Measurements from ENCODE around the gene EPB41L2. TPM values are rescaled to one million over a fixed set of nuclear protein-coding genes. Genes with fewer than 3 reads are reported as not detected.
"Not testable (repeated sequence)": the region's sequence is repeated elsewhere in the genome, so short reads cannot be mapped to it uniquely, and the experiment has no call there.

Gene EPB41L2
- total RNA-seq, 1 donor from 2014 or later: 3.2 TPM

DNA sequence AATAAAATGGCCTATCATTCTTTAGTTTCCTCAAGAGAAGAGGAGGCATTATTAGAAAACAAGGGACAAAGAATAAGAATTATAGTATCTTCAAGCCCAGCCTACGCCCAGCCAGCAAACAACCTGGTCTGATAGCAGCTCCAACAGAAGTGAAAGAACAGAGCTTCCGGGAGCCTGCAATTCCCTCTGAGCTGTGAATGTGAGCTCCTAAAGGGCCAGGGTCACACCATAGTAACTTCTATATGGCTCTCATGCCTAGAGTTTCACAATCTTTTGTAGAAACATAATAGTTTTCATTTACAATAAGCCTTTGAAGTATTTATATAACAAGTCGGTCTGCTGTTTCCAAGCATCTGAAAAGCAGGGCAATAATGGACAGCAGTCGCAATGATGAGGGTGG lies 119.3 kb downstream of the EPB41L2 start:
- FAIRE-seq: no peak
- TF ChIP-seq, protein P1, sequence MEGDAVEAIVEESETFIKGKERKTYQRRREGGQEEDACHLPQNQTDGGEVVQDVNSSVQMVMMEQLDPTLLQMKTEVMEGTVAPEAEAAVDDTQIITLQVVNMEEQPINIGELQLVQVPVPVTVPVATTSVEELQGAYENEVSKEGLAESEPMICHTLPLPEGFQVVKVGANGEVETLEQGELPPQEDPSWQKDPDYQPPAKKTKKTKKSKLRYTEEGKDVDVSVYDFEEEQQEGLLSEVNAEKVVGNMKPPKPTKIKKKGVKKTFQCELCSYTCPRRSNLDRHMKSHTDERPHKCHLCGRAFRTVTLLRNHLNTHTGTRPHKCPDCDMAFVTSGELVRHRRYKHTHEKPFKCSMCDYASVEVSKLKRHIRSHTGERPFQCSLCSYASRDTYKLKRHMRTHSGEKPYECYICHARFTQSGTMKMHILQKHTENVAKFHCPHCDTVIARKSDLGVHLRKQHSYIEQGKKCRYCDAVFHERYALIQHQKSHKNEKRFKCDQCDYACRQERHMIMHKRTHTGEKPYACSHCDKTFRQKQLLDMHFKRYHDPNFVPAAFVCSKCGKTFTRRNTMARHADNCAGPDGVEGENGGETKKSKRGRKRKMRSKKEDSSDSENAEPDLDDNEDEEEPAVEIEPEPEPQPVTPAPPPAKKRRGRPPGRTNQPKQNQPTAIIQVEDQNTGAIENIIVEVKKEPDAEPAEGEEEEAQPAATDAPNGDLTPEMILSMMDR (IDR thresholded peaks at IDR 0.05; ENCODE audit: insufficient read depth, low read length, severe bottlenecking): no peak
- no peak for DNase-seq (ENCODE audit: low read depth)
- H3K4me3 ChIP-seq (ENCODE audit: low read depth, low read length): no peak overlapping the region
- no peaks in the 10 kb centered on the region for H3K27me3 ChIP-seq (ENCODE audit: control insufficient read depth, insufficient read depth, low read length)
- H3K36me3 ChIP-seq (ENCODE audit: control insufficient read depth, insufficient read depth, low read length): no peaks in the 10 kb centered on the region

DNA sequence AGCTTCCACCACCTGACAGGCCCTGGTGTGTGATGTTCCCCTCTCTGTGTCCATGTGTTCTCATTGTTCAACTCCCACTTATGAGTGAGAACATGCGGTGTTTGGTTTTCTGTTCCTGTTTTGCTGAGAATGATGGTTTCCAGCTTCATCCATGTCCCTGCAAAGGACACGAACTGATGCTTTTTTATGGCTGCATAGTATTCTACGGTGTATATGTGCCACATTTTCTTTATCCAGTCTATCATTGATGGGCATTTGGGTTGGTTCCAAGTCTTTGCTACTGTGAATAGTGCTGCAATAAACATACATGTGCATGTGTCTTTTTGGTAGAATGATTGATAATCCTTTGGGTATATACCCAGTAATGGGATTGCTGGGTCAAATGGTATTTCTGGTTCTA lies 120.3 kb downstream of the EPB41L2 start:
- DNase-seq (ENCODE audit: low read depth); H3K27me3 ChIP-seq (ENCODE audit: control insufficient read depth, insufficient read depth, low read length); H3K36me3 ChIP-seq (ENCODE audit: control insufficient read depth, insufficient read depth, low read length); H3K4me3 ChIP-seq (ENCODE audit: low read depth, low read length); FAIRE-seq: not testable (repeated sequence)

DNA sequence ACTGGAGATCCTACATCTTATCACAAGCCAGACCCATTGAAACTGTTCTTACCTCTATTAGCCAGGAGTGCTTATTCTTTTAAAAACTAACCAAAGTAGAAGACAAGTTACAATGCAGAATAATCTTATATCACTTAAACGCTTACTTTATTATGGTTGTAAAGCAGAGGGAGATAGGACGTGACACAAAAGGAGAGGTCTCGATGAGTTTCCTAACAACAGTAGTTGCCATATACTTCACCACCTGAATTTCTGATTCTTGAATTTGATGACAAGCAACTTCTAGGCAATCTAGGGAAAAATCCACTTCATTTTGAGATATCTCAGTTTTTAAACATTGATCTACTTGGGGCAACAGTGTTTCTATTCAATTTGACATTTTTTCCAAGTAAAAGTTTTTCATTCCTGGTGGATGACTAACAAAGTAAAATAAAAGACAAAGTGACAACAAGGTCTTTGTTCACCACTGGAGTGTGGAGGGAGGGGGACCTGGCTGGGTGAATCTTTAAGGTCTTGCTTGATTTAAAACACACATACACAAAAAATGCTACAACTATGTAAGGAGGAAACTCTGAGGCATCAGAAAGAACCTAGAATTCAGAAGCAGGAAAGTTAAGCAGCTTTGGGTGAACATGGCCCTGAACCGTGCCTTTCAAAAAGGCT lies 125.0 kb downstream of the EPB41L2 start:
- TF ChIP-seq, protein P1 (IDR thresholded peaks at IDR 0.05; ENCODE audit: insufficient read depth, low read length, severe bottlenecking): no peak
- H3K27me3 ChIP-seq (ENCODE audit: control insufficient read depth, insufficient read depth, low read length): no peaks in the 10 kb centered on the region
- H3K4me3 ChIP-seq (ENCODE audit: low read depth, low read length): no peak overlapping the region
- DNase-seq (ENCODE audit: low read depth) (no peak), FAIRE-seq (no peak)
- no peaks in the 10 kb centered on the region for H3K36me3 ChIP-seq (ENCODE audit: control insufficient read depth, insufficient read depth, low read length)

DNA sequence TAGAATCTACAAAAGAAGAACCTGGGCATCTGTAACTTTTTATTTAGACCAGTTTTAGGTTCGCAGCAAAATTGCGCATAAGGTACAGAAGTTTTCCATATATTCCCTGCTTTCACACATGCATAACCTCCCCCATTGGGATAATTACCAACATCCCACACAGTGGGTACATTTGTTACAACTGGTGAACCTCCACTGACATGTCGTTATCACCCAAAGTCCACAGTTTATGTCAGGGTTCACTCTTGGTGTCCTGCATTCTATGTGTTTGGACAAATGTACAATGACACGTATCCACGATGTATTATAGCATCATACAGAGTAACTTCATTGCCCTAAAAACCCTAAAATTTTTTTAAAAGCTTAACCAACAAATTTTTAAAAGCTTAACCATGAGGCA lies 126.1 kb downstream of the EPB41L2 start:
- DNase-seq (ENCODE audit: low read depth) (no peak), FAIRE-seq (no peak)
- TF ChIP-seq, protein P1 (IDR thresholded peaks at IDR 0.05; ENCODE audit: insufficient read depth, low read length, severe bottlenecking): no peak
- Histone ChIP-seq H3K27me3 (ENCODE audit: control insufficient read depth, insufficient read depth, low read length) (no peaks in the 10 kb centered on the region), H3K4me3 (ENCODE audit: low read depth, low read length) (no peak overlapping the region), H3K36me3 (ENCODE audit: control insufficient read depth, insufficient read depth, low read length) (no peaks in the 10 kb centered on the region)

DNA sequence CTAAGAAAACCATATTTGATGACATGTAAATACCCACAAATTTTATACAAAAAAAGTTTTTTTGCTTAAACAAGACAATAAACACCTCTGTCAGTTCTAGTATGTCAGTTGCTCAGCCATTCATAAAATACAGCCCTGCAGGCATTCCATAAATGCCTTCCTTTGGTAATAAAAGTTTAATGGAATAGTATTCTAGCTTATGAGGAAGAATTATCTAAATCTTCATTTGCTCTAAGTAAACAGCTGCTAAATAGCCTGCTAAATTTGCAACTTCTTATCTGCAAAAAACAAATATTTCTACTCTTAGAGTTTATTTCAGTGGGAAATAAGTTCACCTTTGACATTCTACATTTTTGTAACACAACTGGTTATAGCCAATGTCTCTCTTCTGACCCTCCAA lies 127.1 kb downstream of the EPB41L2 start:
- Histone ChIP-seq H3K4me3 (ENCODE audit: low read depth, low read length) (no peak overlapping the region), H3K27me3 (ENCODE audit: control insufficient read depth, insufficient read depth, low read length) (no peaks in the 10 kb centered on the region), H3K36me3 (ENCODE audit: control insufficient read depth, insufficient read depth, low read length) (no peaks in the 10 kb centered on the region)
- TF ChIP-seq, protein P1 (IDR thresholded peaks at IDR 0.05; ENCODE audit: insufficient read depth, low read length, severe bottlenecking): no peak
- no peak for DNase-seq (ENCODE audit: low read depth)
- FAIRE-seq: no peak

DNA sequence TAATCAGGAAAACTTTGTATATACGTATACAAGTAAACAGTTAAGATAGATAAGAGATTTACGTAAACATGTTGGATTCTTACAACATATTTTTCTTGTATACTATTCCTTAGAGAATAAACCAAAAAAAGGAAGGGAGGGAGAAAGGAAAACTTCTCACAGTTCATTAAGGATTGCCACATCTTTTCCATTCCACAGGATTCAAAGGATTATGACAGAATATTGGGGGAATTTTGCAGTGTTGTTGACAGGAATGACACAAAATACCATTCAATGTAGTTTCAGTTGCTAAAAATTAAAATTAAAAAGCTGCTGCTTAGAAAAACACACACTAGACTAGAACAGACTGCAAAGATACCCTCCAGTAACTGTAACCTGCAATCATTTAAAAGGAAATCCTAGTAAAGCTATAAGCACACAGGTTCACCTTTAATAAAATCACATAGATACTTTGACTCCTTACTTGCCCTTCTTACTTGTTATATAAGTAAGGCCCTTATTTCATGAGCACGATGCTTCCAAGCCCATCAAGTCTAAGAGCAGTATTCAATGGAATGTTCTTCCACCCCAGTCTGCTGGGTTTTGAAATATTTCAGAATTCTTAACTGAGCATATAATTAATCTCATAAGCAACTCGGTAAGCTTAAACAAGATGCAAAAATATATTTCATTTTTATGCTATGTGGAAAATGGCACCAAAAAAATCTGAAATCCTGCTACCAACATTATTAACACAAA lies 128.0 kb downstream of the EPB41L2 start:
- TF ChIP-seq, protein P1 (IDR thresholded peaks at IDR 0.05; ENCODE audit: insufficient read depth, low read length, severe bottlenecking): no peak
- Histone ChIP-seq H3K27me3 (ENCODE audit: control insufficient read depth, insufficient read depth, low read length) (no peaks in the 10 kb centered on the region), H3K36me3 (ENCODE audit: control insufficient read depth, insufficient read depth, low read length) (no peaks in the 10 kb centered on the region), H3K4me3 (ENCODE audit: low read depth, low read length) (no peak overlapping the region)
- DNase-seq (ENCODE audit: low read depth) (no peak), FAIRE-seq (no peak)

All from bronchial epithelial cell (primary cell).